GM10847 (cell line): Measurements from ENCODE around the gene SESN1.

Source experiments
- POLR2A ChIP-seq: IDR thresholded peaks from 2 replicates; pipeline ENCODE4 v1.6.1; 2011; ENCODE audit not compliant: insufficient read length; ENCODE audit errors: extremely low read depth

The SESN1 gene

GRCh38 chr6:109000289-109000688 lies 94.4 kb downstream of the SESN1 start:
- no peak for TF ChIP-seq POLR2A

GRCh38 chr6:108999428-108999827 lies 95.2 kb downstream of the SESN1 start:
- no peak for TF ChIP-seq POLR2A

GRCh38 chr6:108998485-108998884 lies 96.2 kb downstream of the SESN1 start:
- TF ChIP-seq POLR2A, result no peak

GRCh38 chr6:108996208-108996607 lies 98.4 kb downstream of the SESN1 start:
- TF ChIP-seq POLR2A, result no peak

DNA sequence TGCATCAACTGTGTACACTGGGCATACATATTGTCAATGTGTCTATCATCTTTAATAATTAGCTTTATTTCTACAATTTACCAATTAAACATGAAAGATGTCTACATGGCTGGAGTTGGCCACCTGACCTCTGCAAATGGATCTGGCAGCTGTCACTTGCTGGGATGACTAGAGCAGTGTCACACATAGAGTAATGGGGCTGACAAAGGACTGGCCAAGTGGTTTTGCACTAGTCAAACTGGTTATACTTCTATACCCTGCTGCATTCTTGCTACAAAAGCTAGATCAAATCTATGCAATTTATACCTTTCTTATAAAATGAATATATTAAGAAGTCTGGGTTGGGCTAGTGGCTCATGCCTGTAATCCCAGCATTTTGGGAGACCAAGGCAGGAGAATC lies 99.3 kb downstream of the SESN1 start:
- no peak for TF ChIP-seq POLR2A

DNA sequence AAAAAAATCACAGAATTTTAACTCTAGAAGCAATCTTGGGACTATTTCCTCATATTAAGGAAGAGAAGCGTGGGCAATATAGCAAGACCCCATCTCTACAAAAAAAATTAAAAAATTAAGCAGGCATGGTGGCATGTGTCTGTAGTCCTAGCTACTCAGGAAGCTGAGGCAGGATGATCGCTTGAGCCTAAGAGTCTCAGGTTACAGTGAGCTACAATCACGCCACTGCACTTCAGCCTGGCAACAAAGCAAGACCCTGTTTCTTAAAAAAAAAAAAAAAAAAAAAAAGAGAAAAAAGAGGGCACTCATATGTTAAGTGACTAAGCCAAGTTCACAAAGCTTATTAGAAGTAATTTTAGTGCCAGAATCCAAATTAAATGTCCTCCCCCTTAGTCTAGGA lies 100.8 kb downstream of the SESN1 start:
- no peak for TF ChIP-seq POLR2A

GRCh38 chr6:108989700-108990099 lies 104.9 kb downstream of the SESN1 start:
- no peak for TF ChIP-seq POLR2A

GRCh38 chr6:108988765-108989164 lies 105.9 kb downstream of the SESN1 start:
- TF ChIP-seq POLR2A, result no peak

DNA sequence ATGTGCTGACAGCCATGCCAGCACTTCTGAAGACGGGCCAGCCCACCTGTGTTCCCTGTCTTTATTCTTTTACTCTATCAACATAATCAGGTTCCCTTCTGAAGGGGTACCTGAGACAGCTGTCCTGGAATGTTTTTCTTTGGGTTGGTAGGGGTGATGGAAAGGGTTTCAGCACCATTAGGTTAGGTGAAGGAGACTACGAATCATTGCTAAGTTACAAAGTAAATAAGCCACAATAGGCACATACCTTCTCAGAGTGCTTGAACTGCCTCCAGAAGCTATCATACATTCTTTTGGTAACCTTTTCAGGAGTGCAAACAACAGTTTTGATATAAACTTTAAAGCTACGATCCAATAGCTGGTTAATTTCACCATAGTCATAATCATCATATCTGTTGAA lies 106.3 kb downstream of the SESN1 start:
- no peak for TF ChIP-seq POLR2A

DNA sequence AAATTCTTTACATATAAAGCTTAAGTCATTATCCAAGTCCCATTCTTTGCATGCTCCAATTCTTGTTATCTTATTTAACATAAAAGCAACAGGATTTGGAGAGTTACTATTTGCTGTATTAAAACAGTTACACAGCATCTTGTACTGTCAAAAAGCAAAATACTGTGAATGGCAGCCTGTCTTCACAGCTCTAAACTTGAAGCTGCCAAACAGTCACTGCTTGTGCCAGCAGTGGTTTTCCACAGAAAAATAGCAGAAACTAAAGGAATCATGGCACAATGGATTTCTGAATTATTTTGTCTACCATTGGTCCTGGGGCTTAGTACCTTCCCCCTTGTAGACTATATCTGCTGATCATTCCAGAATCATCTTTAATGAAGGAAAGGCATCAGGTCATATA lies 107.5 kb downstream of the SESN1 start:
- no peak for TF ChIP-seq POLR2A

DNA sequence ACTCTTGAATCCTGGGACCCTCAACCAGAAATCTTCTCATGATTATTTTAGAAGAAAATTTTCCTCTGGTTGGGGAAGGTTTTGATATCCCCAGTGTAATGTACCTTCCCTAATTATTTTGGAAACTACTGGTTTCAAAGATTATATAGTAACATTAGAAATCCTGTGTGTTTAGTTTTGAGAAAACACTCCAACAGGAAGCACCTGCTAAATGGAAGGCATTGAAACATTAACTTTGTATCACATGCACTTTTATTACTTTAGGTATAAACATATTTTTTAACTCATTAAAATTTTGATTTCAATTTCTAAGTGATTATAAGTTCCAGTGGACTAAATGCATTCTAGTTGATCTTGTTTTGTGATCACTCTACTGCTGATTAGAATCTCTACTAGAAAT lies 109.3 kb downstream of the SESN1 start:
- TF ChIP-seq POLR2A, result no peak

DNA sequence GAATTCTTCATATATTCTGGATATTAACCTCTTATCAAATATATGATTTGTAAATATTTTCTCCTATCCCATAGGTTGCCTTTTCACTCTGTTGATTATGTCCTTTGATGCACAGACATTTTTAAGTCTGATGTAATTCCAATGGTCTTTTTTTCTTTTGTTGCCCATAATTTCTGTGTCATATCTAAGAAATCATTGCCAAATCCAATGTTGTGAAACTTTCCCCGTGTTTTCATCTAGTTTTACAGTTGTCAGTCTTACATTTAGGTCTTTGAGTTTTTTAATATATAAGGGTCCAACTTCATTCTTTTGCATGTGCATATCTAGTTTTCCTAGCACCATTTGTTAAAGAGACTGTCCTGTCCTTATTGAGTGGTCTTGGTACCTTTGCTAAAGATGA lies 111.5 kb downstream of the SESN1 start:
- TF ChIP-seq POLR2A, result no peak

- TF ChIP-seq POLR2A, result no peak
Measured at GRCh38 chr6:108982154-108983113, 112.2 kb downstream of the SESN1 start.

GRCh38 chr6:108974201-108974600 lies 120.4 kb downstream of the SESN1 start:
- no peak for TF ChIP-seq POLR2A

DNA sequence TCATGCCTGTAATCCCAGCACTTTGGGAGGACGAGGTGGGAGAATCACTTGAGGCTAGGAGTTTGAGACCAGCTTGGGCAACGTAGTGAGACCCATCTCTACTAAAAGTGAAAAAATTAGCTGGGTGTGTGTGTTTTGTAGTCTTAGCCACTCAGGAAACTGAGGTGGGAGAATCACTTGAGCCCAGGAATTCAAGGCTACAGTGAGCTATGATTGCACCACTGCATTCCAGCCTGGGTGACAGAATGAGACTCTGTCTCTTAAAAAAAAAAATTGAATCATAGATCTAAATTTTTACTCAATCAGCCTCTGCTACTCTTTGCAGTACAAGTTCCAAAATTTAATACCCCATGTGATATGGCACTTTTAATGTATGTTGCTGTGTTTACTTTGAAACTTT lies 124.9 kb downstream of the SESN1 start:
- TF ChIP-seq POLR2A, result no peak

DNA sequence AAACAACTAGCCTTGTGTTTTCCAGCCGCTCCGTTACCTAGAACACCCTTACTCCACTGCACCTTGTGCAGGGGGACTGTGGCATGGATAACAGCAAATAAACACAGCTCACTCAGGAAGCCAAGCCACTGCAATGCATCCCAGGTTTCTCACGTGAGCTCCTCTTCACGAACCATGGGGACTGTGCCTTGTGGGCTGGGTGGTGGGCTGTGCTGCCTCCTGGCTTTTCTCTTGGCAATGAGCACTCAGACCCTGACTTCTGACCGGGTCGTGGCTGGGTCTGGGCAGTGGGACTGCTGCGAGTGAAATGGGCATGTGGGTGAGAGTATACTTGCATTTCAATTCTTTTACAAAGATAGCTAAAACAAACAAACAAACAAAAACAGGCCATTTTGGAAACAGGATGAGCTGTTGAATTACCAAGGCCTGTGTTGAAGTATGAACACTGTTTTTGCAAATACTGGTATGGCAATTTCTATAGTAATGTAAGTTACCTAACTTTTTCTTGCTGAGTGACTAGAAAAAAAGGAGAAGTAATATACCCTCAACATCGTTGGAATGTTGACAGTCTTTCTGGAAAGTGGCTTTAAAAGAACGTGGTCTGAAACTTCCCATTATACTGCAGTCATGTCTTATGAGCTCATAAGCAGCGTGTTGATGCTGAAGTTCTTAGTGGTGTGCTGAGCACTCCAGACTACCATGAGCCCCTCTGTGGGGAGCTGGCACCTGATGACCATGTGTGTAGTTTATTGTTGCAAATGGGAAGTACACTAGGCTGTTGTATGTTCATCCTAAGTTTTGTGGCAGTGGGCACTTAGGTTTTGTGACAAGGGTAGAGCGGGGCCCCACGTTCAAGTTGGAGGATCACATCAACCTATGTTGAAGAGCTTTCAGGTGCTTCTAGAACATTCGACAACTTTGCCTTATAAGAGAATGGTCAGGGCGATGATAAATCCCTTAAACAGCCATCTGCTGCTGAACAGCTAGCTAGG lies 126.0 kb downstream of the SESN1 start:
- TF ChIP-seq POLR2A, result no peak
